Measurements from ENCODE around the gene CSNK1D.
A peak's percentile ranks its signal among the peaks of the same experiment; 100 is the strongest.
"Not testable (repeated sequence)": the region's sequence is repeated elsewhere in the genome, so short reads cannot be mapped to it uniquely, and the experiment has no call there.

The CSNK1D gene

DNA sequence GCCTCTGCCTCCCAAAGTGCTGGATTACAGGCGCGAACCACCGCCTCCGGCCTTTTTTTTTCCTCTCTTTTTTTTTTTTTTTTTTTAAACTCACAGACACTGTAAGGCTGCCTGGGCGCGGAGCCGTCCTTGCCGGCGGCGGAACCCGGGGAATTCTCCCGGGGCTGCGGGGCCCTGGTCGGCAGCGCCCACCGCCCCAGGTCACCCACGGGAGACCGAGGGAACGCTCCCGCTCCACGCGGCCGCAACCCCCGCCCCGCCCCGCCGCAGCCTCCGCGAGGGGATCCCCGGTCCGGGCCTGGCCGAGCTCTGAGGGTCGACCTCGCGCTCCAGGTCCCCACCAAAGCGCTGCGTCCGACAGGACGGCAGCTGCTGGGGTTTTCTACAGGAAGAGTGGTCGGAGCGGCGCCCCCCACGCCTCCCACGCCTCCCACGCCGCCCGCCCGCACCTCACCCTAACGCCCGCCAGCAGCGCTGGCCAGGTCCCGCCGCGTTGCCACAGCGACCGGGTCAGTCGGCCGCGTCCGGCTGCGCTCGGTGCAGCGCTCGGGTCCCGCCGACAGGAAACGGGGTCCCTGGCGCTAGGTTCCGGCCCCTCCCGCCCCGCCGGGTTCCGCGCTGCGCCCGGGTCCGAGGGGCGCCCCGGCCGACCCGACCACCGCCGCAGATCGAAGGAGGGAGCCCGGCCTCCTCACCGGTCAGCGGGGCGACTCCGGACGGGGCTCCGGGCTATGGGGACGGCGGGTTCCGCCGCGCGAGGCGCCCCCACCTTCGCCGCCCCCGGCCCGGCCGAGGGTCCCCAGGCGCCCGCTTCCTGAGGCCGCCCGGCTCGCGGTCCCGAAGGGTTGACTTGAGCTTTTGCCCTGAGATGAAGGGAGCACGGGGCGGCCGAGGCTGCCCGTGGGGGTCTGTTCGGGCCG lies 60.9 kb downstream of the CSNK1D start, which contains the start of gene CCDC57:
Gene CCDC57, minus strand, starts transcription at position 512 of the 920 bp plus-strand sequence. CDS start 10,898 bp downstream, outside the sequence.
- no peak for FAIRE-seq

DNA sequence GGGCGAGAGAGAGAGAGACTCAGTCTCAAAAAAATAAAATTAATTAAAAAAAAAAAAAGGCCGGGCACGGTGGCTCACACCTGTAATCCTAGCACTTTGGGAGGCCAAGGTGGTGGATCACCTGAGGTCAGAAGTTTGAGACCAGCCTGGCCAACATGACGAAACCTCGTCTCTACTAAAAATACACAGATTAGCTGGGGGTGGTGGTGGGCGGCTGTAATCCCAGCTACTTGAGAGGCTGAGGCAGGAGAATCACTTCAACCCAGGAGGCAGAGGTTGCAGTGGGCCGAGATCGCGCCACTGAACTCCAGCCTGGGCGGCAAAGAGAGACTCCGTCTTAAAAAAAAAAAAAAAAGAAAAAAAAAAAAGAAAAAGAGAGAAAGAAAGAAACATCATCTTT lies 62.8 kb downstream of the CSNK1D start:
- not testable (repeated sequence) for FAIRE-seq

DNA sequence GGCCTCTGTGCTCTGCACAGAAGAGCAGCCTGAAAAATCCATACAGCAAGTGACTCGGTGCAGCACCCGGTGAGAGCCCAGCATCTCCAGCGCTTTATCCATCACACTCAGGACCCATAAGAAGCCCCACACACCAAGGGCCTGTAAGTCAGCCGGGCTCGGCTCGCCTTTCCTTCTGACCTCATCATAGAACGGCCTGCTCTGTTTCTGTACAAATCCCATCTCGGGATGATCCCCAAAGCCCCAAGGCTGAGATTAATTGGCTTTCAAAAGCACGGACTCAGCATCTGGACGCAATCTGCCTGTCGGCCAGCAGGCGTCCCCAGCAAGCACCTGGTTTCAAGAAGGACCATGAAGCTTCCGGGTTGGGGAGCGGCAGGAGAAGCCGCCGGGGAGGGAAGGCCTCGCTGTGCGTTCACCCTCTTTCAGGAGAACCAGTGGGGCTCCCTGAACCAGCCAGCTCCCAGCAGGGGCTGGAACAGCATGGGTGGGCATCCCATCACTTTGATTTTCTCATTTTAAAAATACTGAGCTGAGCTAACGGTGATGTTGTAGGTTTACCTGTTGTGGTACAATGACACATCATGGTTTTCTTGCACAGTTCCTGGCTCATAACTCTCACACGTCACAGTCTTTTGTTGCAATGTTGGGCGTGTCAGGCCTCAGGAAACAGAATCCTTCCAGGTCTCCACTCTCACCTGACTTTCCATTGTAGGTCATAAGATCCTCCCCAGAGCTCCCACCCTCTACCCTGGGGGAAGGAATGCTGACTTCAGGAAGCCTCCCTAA lies 67.6 kb downstream of the CSNK1D start:
- no peak for FAIRE-seq

DNA sequence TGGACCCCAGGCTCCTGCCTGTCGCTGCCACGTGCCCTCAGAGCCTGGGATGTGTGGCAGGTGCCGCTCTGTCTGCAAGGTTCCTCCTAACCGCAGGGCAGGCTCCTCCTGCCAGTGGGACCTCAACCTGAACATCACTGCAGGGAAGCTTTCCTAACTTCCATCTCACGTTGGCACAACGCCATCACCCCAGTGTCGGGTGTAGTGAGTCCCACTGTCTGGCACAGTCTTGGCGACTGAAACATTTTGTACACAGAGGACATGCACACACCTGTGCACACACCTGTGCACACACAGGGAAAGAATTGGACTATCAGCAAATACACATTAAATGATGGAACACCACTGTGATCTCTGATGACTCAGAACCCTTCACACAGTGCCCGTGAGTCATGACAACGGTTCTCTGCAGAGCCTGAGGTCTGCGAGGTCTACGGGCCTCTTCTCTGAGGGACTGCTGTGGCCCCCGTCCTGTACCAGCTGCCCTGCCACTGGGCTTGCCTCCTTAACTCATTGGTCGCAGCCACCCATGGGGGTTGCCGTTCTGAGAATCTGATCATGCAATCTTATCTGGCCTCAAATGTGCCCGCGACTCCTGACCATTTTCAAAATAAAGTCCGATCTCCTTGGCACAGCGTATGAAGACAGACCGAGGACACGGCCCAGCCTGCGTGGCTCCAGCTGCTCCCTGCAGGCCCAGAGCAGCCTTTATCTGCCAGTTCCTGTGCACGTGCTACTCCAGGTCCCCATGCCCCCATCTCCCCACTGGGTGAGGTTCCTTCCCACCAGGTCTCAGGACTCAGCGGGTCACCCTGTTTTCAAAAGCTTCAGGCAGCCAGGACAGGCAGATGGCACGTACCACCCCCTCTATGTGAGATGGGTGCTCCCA lies 68.4 kb downstream of the CSNK1D start:
- FAIRE-seq: no peak

DNA sequence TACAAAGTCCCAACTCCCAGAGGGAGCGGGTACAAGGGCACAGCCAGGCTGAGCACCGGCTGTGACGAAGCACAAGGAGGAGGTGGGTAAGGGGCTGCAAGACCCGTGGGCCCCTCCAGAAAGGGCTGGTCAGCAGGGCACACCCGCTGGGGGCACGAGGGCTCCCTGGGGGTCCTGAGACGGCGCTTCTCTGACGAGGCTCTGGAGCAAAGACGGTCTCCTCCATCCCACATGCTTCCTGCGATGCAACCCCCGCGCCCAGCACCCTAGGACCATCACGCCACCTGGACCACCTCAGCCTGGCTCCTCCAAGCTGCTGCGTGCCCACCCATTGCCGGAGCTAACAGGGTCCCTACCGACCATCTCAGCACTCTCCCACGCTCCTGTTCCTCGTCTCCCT lies 69.6 kb downstream of the CSNK1D start:
- FAIRE-seq: no peak

DNA sequence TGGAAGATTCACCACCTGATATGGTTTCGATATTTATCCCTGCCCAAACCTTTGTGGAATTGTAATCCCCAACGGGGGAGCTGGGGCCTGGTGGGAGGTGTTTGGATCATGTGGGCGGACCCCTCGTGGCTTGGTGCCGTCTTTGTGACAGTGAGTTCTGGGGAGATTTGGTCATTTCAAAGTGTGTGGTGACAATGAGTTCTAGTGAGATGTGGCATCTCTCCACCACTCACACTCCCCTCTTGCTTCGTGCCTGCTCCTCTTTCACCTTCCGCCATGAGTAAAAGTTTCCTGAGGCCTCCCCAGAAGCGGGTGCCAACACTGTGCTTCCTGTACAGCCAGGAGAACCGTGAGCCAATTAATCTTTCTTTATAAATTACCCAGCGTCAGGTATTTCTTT lies 70.5 kb downstream of the CSNK1D start:
- no peak for FAIRE-seq

DNA sequence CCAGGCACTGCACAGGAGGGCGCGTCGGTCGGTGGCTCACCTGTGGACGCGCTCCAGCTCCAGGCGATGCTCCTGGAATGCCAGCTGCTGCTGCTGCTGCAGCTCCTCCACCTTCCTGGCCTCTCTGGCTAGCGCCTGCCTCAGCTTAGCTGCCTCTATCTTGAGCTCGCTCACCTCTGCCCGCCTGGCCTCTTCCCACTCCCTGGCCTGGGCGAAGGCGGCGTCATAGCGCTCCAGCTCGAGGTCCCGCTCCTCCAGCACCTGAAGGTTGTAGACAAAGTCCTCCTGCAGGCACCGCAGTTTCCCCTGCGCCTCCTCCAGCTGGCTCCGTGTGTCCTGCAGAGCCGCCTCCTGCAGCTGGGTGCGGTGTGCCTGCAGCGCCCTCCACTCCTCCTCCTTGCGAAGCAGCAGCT lies 72.0 kb downstream of the CSNK1D start:
- FAIRE-seq: no peak

DNA sequence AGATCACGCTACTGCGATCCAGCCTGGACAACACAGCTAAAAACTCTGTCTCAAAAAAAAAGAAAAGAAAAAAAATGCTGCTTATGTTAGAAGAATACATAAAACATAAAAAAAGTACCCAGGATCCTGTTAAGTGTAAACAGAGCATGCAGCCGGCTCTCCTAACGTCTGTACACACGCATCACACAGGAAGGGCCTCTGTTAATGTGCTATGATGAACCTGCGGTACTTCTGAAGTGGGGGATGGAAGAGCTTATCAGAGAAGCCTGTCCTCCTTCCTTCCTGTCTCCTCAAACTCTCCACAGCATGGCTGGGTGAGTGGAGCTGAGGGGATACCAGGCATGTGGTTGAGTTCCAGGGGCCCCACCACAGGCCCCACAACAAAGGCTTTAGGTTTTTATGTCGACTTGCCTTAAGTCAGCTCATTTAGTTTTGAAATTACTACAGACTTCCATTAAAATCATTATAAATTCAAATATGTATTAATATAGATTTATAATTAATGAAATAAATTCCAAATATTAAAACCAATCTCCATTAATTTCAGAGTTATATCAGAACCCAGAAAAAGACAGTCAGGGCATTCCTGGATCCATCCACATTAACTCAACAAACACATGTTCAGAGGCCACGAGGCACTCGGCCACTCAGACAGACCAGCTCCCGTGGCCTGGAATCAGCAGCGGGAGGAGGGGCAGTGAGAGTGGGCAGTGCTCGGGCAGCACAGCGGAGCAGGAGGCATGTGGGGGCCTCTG lies 72.6 kb downstream of the CSNK1D start:
- no peak for FAIRE-seq

DNA sequence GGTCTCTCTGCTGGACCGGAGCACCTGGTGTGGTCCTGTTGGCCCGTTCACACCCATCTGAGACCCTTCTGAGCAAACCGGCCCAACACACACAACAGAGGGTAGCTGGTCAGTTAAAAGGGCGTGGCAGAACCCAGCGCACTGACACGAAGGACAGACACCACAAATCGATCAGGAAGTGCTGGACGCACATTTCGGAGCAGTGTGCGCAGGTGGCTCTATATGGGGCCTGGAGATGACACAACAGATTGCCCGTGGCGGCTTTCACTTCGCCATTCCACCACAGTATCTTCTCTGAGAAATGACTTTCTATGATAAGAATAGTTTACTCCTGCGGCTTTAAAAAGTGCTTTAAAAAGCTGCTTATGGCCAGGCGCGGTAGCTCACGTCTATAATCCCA lies 73.4 kb downstream of the CSNK1D start:
- FAIRE-seq: no peak

DNA sequence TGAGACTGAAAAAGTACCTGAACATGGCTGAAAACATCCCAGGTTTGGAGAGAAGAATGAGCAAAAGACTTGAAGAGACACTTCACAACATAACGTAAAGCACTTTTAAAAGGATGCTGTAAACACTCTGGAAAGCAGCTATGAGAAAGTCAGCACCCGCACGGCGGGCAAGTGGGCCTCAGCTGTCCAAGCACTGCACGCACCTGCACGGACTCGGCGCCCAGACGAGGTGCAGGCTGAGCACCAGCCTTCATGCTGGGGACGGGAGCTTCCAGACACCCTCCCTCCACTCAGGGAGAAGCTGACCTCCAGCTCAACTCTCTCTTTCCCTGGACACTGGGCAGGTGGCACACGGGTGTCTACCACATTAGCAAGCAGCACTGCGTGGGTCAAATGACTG lies 74.0 kb downstream of the CSNK1D start:
- FAIRE-seq: no peak

DNA sequence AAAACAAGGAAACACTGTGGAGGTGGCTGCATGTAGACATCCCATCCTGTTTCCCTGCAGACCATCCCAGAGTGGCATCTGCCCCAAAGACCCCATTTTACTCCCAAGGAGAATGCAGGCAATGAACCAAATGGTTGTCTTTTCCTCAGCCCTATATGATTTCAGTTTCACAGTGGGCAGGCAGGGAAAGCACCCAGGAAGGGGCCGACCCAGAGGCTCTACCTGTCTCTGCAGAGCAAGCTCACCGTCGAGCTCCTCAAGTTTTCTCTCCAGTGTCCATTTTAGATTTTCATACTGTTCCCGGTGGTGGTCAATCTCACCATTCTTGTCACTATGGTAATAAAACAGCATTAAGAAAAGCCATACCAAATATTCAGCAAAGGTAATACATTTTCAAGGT lies 75.4 kb downstream of the CSNK1D start:
- no peak for FAIRE-seq

DNA sequence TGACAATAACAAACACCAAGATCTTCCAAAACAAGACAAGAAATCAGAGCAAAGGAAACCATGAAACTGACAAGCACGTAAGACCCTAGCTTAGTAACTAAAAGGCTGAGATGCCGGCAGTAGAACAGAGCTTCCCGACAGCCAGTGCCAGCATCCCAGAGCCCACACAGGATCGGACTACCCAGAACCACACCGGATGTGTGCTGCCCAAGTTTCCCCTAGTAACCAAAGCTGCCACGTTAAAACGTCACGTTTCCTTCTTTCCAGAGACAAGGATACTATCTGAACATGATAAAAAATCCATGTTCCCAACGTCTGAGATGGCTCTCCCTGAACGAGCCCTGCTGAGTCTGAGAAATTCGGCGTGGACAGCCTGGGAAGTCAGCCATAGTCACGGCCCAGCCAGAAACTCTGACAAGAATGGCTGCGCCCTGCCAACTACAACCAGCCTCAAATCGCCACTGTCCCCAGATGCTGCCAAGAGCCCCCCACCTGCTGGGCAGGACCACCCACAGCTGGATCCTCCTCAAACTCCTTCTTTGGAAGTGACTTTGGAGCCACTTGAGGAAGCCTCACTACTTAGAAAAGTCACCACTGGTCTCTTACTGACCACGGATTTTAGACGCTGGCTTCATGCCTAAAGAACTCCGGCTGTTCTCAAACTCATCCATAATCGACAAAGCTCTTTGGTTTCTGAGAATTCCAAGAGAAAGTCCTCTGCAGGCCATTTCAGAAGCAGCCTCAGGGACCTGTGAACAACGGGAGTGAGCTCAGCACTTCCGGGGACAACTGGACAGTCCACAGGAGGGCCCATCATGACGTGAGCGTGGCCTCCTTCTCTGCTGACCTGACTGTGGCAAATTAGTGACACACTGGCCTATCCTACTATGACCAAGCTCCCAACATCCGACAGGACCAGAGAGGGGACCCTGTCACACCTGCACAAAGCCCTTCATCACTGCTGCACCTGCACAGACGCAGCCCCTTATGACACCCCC lies 77.5 kb downstream of the CSNK1D start:
- FAIRE-seq: no peak

DNA sequence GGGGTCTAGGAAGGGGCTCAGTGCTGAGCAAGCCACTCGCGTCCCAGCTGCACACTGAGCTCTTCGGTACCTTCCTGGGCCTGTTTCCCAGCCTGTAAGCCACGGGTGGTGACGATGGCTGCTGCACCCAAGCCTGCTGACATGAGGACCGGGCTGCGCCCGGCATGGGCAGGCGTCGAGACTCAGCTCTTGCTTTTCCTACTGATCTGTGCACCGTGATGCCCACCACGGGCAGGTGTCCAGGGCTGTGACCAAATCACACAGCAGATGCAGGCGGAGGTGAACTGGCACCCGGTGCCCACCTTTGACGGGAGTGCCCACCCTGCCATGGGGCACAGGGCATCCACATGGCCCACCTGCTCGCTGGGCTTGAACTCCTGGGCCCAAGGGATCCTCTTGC lies 78.7 kb downstream of the CSNK1D start:
- FAIRE-seq: no peak

DNA sequence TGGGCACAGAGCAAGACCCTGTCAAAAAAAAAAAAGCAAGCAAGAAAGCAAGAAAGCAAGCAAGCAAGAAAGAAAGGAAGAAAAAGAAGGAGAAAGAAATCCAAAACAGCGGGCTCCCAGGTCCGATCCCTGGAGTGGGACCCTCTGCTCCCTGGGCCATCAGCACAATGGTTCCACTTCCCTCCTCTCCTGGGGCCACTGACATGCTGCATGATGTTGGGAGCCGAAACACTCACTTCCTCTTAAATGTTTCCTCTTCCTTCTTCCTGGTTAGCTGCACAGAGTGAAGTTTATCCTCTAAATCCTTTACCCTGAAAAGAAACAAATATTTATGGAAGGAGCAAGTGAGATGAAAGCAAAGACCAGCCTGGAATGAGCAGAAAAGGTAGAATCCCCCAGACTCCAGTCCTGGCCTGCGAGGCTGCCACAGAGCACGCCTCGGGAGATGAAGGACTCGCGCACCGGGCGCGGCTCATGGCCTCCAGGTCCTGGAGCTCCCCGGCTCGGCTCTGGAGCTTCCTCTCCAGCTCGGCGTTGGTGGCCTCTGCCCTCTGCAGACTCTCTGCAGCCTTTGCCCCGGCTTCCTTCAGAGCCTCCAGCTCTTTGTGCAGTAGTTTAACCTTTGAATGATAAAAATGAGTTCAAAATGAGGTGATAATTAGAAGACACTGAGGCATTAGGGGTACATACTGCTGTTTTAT lies 79.8 kb downstream of the CSNK1D start:
- peak; percentile 100 for FAIRE-seq

DNA sequence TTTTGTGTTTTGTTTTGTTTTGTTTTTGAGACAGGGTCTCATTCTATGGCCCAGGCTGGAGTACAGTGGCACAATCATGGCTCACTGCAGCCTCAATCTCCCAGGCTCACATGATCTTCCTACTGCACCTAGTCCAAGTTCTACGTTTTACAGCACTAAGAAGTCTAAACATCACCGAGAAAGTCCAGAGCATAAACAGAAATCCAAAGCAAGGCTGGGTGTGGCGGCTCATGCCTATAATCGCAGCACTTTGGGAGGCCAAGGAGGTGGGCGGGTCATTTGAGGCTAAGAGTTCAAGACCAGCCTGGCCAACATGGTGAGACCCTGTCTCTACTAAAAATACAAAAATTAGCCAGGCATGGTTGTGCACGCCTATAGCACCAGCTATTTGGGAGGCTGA lies 80.5 kb downstream of the CSNK1D start:
- FAIRE-seq: not testable (repeated sequence)
